ENCODE results near the gene TBL1XR1.

DNA sequence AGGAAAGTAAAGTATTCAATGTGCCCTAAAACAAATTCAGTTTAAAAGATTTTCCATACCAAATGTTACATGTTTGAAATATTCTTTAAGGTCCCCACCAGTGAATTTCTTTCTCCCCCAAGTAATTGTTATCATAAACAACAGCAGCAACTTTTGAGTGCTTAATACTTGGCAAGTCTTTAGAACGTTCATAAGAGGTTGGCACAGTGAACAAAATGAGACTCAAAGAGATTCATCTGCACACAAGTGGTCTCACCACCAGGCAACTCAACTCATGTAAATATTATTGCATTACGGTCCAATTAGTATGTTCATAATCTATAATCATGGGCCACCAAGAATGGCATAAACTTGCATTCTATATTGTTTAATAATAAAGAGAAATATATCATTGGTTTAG lies 98.7 kb downstream of the TBL1XR1 start:
- no peak for TF ChIP-seq CTCF (IDR thresholded peaks at IDR 0.05; ENCODE audit: insufficient read depth, low read length, poor library complexity, severe bottlenecking)
- TF ChIP-seq EZH2phosphoT487 (conservative IDR thresholded peaks at IDR 0.05; ENCODE audit: low read length) = no peak
